Thyroid gland (tissue), 4 donors: Measurements from ENCODE around the gene LONRF3. TPM values are rescaled to one million over a fixed set of nuclear protein-coding genes. Genes with fewer than 3 reads are reported as not detected.
A peak's percentile ranks its signal among the peaks of the same experiment; 100 is the strongest.

Experiments used
- DNase-seq, 2 donors: peaks; one replicate each; pipeline ENCODE4 v3.0.0-alpha.2; 2019
- H3K27ac ChIP-seq, 3 donors: fragments of 200-600 bp; sonication (generic); 1 replicate in 2 of 3; 2 replicates in 1 of 3; pipeline ENCODE4 v1.5.1; 2016 to 2019; ENCODE audit warnings: mild to moderate bottlenecking in 1 of 3, moderate library complexity in 1 of 3
- H3K27me3 ChIP-seq: fragments of 200-600 bp; sonication (generic); one replicate; pipeline ENCODE4 v1.5.1; 2019
- H3K36me3 ChIP-seq, 2 donors: fragments of 200-600 bp; sonication (generic); one replicate each; pipeline ENCODE4 v1.5.1; 2016 to 2019
- H3K4me1 ChIP-seq, 2 donors: fragments of 200-600 bp; sonication (generic); one replicate each; pipeline ENCODE4 v1.5.1; 2017 to 2019
- H3K4me3 ChIP-seq, 3 donors: fragments of 200-600 bp; sonication (generic); replicated peaks in 1 of 3; 1 replicate in 2 of 3; 2 replicates in 1 of 3; pipeline ENCODE4 v1.5.1; 2016; ENCODE audit warnings: mild to moderate bottlenecking in 1 of 3
- H3K9me3 ChIP-seq: fragments of 200-600 bp; sonication (generic); one replicate; pipeline ENCODE4 v1.5.1; 2017
- POLR2A ChIP-seq, 2 donors: fragments of 450-650 bp; IDR thresholded peaks; one replicate each; pipeline ENCODE4 v1.6.1; 2017; ENCODE audit warnings: antibody characterized with exemption in 2 of 2, mild to moderate bottlenecking in 2 of 2, moderate library complexity in 1 of 2
- WGBS, 2 donors: methylation state at CpG; one replicate each; pipeline ENCODE4 v1.1.5; 2017; 5-methylcytosine and 5-hydroxymethylcytosine counted together
- intact Hi-C: fragments of 100-400 bp; cut with DNase I; formaldehyde crosslinking; loops from one replicate; pipeline ENCODE4 v1.15.1; 2023
- total RNA-seq, 4 donors: library from RNA; depleted of rRNA; stranded (reverse); fragments of >200 nt; gene quantifications; one replicate each; pipeline ENCODE4 v1.2.3, GENCODE V29; 2016
- TF ChIP-seq, protein P1 (sequence below), 6 experiments: fragments of 200-600 bp in 3 of 6; fragments of 450-650 bp in 3 of 6; sonication (generic) in 3 of 6; IDR thresholded peaks; one replicate each; pipeline ENCODE4 v1.5.1; 2016 to 2019; ENCODE audit warnings: antibody characterized with exemption in 6 of 6, mild to moderate bottlenecking in 2 of 6, inconsistent platforms in 1 of 6, moderate library complexity in 1 of 6

LONRF3 gene
- total RNA-seq, 4 donors from 2014 or later, result 32.1 to 106 (median 51.9) TPM

DNA sequence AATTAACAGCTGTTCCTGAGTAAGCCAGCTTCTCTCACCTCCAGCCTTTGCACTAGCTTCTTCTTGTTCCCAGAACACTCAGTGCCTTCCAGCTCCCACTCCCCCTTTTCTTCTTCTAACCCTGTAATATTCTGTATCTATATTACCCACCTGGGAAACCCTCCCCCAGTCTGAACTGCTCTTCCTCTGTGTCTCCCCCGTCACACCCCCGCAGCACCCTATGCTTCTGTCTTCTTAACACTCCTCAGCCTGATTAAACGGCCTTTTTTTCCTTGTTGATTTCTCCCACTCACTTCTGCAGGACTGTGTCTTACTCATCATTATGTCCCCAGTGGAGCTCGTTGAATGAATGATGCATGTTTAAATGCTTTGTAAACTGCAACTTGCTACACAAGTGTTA is 9.0 kb upstream of the LONRF3 start:
- Histone ChIP-seq H3K27me3 (no peaks in the 10 kb centered on the region), H3K4me3 (no peak overlapping the region), H3K9me3 (no peaks in the 10 kb centered on the region), H3K4me1 (no peaks in the 10 kb centered on the region), H3K36me3 (no peaks in the 10 kb centered on the region), H3K27ac (no peak overlapping the region)
- WGBS, 2 donors, result 82 to 84% methylated on average over 4 of the region's 4 CpGs
- intact Hi-C loops, result no loop called here
- TF ChIP-seq POLR2A (IDR thresholded peaks at IDR 0.05), result no peak
- TF ChIP-seq, protein P1, sequence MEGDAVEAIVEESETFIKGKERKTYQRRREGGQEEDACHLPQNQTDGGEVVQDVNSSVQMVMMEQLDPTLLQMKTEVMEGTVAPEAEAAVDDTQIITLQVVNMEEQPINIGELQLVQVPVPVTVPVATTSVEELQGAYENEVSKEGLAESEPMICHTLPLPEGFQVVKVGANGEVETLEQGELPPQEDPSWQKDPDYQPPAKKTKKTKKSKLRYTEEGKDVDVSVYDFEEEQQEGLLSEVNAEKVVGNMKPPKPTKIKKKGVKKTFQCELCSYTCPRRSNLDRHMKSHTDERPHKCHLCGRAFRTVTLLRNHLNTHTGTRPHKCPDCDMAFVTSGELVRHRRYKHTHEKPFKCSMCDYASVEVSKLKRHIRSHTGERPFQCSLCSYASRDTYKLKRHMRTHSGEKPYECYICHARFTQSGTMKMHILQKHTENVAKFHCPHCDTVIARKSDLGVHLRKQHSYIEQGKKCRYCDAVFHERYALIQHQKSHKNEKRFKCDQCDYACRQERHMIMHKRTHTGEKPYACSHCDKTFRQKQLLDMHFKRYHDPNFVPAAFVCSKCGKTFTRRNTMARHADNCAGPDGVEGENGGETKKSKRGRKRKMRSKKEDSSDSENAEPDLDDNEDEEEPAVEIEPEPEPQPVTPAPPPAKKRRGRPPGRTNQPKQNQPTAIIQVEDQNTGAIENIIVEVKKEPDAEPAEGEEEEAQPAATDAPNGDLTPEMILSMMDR (IDR thresholded peaks at IDR 0.05), result no peak
- no peak for DNase-seq

DNA sequence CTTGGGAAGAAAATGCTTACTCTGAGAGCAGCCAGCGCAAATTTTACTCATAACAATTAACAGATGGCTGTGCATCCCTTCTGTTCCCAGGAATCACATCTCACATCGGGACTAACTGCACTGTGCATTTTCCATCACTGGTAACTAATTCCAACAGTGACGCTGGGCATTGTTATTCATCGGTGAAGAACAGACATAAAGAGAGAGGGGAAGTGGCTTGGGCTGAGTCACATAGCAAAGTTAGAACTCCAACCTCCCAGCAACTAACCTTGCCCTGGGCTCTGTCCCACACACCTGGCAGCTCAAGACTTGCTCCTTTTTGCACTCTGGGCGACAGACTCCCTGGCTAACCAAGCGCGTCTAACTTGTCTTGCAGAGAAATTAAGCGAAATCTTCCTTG is 6.4 kb upstream of the LONRF3 start:
- DNase-seq, result no peak
- Histone ChIP-seq H3K4me3 (no peak overlapping the region), H3K27ac (no peak overlapping the region), H3K27me3 (no peaks in the 10 kb centered on the region), H3K4me1 (no peaks in the 10 kb centered on the region), H3K36me3 (no peaks in the 10 kb centered on the region), H3K9me3 (no peaks in the 10 kb centered on the region)
- intact Hi-C loops, result no loop called here
- TF ChIP-seq POLR2A (IDR thresholded peaks at IDR 0.05), result no peak
- TF ChIP-seq, protein P1 (IDR thresholded peaks at IDR 0.05), result no peak
- WGBS, 2 donors, result 66 to 67% methylated on average over 4 to 6 of the region's 8 CpGs

DNA sequence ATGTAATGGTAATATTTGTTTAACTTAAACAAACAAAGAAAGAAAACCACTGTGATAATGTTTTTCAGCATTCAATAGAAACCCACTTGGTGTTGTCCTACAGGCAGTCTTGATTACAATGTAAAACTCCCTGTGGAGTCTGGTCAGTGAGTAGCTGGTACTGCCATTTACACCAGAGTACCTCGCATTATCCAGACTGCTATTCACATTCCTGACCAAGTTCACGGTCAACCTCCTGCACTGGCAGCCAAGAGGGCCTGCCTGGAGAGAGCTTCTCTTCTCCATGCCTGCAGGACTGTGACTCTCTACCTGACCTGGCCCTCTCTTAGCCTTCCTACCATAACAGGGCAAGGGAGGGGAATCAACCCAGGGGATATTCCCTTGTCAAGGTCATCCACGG is 2.9 kb upstream of the LONRF3 start:
- H3K4me3 ChIP-seq, result no peak overlapping the region
- H3K36me3 ChIP-seq, result no peaks in the 10 kb centered on the region
- H3K4me1 ChIP-seq, result peaks cover 0 to 6% of the 10 kb centered on the region in 2 donors
- 81 to 100% methylated on average over 1 to 3 of the region's 3 CpGs for WGBS, 2 donors
- intact Hi-C loops, result no loop called here
- no peak overlapping the region for H3K27ac ChIP-seq
- TF ChIP-seq, protein P1 (IDR thresholded peaks at IDR 0.05), result no peak
- TF ChIP-seq POLR2A (IDR thresholded peaks at IDR 0.05), result no peak
- DNase-seq, result no peak
- no peaks in the 10 kb centered on the region for H3K27me3 ChIP-seq
- no peaks in the 10 kb centered on the region for H3K9me3 ChIP-seq

DNA sequence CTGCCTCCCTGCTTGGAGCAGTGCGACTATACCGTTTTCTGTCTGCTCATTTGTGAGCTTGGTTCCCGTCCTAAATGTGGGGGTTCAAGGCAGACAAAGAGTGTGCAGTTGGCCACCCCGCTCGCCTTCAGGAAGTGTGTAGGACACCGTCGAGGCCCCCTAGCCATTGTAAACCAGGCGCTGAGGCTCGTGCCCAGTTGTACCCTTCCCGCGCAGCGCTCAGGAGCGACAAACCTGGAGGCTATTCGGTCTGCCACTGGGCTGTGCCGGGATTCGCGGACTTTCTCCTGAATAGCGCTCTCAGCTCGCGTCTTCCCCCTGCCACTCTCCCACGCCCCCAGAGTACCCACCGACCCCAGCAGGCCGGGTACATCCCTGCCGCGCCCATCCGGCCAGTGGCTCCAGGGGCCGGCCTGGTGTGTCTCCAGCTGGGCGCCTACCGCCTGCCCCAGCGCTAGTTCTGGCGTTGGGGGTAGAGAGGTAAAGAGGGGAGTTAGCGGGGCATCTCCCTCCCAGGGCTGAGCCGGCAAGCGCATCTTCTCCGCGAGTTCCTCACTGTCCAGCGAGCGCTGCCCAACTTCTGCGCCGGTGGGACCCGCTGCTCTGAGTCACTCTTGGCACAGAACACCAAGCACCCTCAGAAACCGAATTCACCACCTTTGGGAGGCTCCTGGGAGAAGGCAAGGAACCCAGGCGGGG is 880 bp upstream of the LONRF3 start:
- H3K36me3 ChIP-seq, result no peaks in the 10 kb centered on the region
- H3K9me3 ChIP-seq, result no peaks in the 10 kb centered on the region
- no peaks in the 10 kb centered on the region for H3K27me3 ChIP-seq
- peak overlapping the region in 1 of 3 donors; percentile 96 for H3K27ac ChIP-seq
- intact Hi-C loops, result no loop called here
- 19% methylated on average over 5 of the region's 43 CpGs; no CpG with 5 or more reads in 1 of the 2 donors for WGBS, 2 donors
- TF ChIP-seq POLR2A (IDR thresholded peaks at IDR 0.05), result no peak
- TF ChIP-seq, protein P1 (IDR thresholded peaks at IDR 0.05), result no peak
- H3K4me3 ChIP-seq, result peak overlapping the region in 1 of 3 donors; percentile 44
- DNase-seq, result peak; percentile 25 to 26
- H3K4me1 ChIP-seq, result peaks cover 5 to 6% of the 10 kb centered on the region in 2 donors

DNA sequence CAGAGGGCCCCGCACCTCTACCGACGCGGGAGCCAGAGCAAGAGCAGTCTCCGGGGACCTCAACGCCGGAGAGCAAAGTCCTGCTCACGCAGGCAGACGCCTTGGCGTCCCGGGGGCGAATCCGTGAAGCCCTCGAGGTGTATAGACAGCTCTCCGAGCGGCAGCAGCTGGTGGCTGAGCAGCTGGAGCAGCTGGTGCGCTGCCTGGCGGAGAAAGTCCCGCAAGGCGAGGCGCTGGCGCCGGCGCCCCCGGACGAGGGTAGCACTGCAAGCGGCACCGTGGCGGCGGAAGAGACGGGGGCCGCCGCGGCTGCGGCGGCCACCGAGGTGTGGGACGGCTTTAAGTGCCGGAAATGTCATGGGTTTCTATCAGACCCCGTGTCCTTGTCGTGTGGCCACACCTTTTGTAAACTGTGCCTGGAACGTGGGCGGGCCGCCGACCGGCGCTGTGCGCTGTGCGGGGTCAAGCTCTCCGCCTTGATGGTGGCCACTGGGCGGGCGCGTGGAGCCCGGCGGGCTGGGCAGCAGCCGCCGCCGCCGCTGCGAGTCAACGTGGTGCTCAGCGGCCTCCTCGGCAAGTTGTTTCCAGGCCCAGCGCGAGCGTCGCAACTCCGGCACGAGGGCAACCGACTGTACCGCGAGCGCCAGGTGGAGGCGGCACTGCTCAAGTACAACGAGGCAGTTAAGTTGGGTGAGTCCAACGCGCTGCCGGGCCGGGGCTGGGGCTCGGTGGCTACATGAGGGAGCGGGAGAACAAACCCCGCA is 672 bp downstream of the LONRF3 start:
- intact Hi-C loops, result no loop called here
- Histone ChIP-seq H3K4me1 (peaks cover 5 to 6% of the 10 kb centered on the region in 2 donors), H3K27me3 (no peaks in the 10 kb centered on the region), H3K36me3 (peaks cover 0 to 6% of the 10 kb centered on the region in 2 donors), H3K27ac (peak overlapping the region; percentile 92 to 96 (median 94)), H3K9me3 (no peaks in the 10 kb centered on the region), H3K4me3 (peak overlapping the region; percentile 15 to 51 (median 44))
- 0% methylated on average over 6 of the region's 82 CpGs; no CpG with 5 or more reads in 1 of the 2 donors for WGBS, 2 donors
- TF ChIP-seq, protein P1 (IDR thresholded peaks at IDR 0.05), result no peak
- TF ChIP-seq POLR2A (IDR thresholded peaks at IDR 0.05), result peak in 1 of 2 donors; percentile 44
- DNase-seq, result peak; percentile 53 to 57
